GOT3 (cell line): ENCODE measurements around the gene CHADL.
A peak's percentile ranks its signal among the peaks of the same experiment; 100 is the strongest.
"Not testable (repeated sequence)": the region's sequence is repeated elsewhere in the genome, so short reads cannot be mapped to it uniquely, and the experiment has no call there.

Experiments used
- DNase-seq: peaks from one replicate; lab custom pipeline; 2025; ENCODE audit warnings: mixed read lengths; lab: John Stamatoyannopoulos, UW

Gene CHADL, protein sequence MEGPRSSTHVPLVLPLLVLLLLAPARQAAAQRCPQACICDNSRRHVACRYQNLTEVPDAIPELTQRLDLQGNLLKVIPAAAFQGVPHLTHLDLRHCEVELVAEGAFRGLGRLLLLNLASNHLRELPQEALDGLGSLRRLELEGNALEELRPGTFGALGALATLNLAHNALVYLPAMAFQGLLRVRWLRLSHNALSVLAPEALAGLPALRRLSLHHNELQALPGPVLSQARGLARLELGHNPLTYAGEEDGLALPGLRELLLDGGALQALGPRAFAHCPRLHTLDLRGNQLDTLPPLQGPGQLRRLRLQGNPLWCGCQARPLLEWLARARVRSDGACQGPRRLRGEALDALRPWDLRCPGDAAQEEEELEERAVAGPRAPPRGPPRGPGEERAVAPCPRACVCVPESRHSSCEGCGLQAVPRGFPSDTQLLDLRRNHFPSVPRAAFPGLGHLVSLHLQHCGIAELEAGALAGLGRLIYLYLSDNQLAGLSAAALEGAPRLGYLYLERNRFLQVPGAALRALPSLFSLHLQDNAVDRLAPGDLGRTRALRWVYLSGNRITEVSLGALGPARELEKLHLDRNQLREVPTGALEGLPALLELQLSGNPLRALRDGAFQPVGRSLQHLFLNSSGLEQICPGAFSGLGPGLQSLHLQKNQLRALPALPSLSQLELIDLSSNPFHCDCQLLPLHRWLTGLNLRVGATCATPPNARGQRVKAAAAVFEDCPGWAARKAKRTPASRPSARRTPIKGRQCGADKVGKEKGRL

DNA sequence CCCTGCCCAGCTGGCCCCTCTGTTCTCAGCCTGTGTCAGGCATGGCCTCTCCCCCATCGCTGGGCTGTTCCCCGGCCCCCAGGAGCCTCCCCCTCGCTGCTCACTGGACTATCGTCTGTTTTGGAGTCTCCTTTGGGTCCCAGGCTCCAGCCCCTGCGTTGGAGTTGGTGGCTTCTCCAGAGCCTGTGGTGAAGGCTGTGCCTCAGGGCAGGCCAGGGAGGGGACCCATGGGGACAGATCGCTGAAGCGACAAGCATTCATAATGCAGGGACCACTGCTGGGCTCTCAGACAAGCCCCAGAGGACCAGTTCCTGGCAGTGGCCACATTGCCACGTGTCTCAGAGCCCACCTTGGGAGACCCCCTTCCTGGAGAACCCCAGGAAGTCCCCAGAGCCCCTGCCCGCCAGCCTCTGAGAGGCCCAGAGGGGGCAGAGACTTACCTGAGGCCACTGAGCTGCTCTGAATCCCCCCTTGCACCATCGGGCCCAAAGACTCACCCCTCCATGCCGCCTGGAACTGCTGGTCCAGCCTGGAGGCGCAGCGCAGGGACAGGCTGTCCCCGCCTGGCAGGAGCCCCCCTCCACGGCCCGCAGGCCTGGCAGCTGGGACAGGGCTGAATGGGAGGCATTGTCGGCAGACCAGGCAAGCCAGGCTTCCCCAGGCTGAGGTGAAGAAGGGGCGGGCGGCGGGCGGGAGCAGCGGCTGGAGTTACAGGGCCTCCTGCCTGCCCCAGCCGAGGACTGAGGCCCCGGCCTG is at the start of gene CHADL:
Gene CHADL (minus strand): TSS at position 555 of the 756 bp plus-strand sequence. CDS start 50 bp downstream, at position 505.
- DNase-seq, result no peak

DNA sequence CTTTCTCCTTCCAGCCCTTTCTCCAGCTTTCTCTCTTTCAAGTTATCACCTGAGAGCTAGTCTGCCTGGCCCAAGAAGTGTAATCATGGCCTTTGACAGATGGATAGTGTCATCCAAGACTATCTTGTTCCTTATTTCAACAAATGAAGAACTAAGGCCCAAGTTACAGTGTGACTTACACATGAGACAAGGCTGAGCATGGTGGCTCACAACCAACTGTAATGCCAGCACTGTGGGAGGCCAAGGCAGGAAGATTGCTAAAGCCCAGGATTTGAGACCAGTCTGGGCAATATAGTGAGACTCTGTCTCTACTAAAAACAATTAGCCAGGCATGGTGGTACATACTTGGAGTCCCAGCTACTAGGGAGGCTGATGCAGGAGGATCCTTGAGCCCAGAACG is 48.9 kb upstream of the CHADL start:
- no peak for DNase-seq

DNA sequence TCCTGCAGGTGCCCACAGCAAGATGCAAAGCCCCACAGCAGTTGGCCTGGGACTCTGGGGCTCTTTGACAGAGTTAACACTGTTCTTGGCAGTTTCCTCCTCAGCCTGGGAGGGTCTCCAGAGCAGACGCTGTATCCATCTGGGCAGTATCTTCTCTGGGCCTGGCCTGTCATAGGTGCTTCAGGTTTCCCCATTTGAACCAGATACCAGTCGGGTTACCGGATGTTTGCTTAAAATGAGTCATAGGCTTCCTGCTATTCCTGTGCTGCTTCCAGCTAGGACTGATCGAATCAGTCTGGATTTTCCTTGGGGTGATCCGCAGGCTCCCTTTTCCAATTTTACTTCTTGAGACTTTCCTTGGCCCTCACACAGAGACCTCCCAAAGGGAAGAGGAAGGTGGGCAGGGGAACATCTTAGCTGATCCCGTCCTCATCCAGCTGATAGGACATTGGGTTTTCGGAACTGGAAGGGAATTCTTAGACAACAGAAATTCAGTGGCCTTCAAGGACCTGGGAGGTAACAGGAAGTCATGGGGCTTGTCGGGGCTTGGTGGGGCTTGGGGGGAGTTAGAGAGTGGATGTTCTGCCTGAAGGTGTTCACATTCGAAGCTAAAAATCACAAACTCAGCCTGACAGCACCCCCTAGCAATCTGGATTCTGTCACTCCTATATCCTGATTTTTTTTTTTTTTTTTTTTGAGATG is 47.7 kb upstream of the CHADL start:
- DNase-seq, result no peak

DNA sequence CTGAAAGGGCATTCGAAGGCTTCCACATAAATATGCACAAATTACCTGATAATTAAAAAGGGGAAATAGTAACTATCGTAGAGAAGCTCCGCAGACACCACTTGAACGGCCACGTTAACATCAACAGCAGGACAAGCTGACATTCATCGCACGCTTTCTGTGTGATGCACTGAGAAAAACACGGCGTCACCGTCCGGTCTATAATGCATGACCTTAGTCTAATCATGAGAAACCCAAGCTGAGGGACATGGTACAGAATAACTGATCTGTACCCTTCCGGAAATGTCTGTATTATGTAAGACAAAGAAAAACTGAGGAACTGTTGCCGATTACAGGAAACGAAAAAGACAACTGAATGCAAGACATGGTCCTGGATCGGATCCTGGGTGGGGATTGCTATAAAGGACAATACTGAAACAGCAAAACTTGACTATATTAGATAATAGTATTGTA is 45.9 kb upstream of the CHADL start:
- DNase-seq, result no peak

DNA sequence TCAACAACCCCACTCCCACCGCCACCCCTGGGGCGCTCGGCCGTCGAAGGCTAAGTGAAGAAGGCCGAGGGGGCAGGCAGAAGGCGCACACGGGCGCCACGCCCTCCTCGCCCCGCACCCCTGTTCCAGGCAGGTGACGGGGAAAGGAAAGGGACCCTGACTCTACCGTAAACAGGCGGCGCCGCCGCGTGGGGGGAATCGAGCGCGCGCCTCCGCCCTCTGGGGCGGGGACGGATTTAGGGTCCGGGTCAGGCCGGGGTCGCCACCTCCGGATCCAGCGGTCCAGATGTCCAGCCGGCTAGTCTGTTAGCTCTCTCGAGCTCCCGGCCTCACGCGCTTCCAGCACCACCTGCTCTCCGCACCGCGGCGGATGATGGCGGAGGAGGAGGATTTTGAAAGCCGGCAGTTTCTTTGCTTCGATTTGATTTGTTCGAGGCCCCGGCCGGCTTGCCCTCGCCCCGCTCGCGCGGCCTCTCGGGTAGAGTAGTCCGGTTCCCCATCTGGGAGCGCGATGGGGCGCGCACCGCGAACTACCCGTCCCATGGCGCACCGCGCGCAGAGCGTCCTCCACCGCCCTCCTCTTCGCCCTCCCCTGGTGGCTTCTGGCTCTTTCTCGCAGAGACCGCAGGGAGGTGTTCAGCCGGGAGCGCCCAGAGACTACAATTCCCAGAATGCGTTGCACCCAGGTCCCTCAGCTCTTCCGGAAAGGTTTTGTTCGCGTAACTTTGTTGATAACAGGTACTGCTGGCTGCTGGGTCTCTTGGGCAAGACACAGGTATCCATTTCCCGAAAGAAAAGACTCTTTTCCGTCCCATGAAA is 45.3 kb upstream of the CHADL start, which contains the start of gene RANGAP1:
Gene RANGAP1 (minus strand): TSS at position 368 of the 819 bp plus-strand sequence. CDS start 5,143 bp downstream, outside the sequence.
- peak; percentile 95 for DNase-seq

DNA sequence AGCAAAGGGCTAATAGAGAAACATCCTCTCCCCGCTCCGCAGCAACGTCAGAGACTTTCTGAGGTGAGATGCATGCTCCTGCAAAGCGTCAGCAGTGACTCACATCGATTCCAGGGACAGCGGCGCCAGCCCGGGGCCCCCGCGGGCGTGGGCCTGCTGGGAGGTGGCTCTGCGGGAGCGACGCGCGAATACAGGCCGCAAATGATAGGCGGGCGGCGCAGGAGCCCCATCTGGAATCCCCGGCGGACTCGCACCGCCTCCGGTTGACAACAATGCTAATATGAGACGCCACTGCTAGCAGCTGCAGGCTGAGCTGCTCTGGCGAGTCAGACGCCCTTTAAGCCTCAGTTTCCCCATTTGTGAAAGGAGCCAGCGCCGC is 44.7 kb upstream of the CHADL start:
- peak; percentile 40 for DNase-seq

DNA sequence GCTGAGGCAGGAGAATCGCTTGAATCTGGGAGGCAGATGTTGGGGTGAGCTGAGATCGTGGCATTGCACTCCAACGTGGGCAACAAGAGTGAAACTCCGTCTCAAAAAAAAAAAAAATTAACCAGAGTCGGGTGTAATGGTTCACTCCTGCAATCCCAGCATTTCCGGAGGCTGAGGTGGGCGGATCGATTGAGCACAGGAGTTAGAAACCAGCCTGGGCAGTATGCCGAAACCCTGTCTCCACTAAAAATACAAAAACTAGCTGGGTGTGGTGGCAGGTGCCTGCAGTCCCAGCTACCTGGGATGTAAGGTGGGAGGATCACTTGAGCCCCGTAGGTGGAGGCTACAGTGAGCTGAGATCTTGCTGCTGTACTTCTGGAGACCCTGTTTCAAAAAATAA is 43.7 kb upstream of the CHADL start:
- no peak for DNase-seq

DNA sequence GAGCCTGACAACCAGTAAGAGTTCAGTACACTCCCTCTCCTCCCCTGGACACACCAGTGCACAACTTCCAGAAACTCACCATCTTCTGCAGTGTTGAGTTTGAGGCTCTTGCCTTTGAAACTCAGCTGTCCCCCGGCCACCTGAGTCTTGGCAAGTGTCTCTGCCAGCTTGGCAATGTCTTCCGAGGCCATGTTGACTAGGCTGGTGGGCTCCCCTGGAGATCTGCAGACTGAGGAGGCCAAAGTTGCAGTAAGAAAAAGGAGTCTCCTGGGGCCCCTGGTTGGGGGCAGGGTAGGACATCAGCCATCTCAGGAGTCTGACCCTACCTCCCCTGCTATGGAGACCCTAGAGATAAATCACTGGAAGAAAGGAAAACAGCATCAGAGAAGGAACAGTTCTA is 40.1 kb upstream of the CHADL start:
- no peak for DNase-seq

DNA sequence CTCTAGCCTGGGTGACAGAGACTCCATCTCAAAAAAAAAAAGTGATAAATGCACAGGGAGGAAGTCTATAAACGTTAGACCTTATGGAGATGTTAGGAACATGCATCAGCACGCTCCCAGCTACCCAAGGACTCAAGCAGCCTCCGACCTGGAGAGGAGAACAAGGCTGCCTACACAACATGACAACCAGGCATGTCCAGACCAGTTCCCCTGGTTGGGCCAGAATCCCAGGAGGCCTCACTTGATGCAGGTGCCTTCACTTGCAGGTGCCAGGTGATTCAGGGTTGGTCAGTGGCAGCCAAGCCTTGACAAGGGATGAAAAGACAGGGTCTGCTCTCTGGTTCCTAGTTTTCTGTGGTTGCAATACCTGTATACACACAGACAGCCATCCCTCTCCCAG is 39.3 kb upstream of the CHADL start:
- DNase-seq, result no peak

DNA sequence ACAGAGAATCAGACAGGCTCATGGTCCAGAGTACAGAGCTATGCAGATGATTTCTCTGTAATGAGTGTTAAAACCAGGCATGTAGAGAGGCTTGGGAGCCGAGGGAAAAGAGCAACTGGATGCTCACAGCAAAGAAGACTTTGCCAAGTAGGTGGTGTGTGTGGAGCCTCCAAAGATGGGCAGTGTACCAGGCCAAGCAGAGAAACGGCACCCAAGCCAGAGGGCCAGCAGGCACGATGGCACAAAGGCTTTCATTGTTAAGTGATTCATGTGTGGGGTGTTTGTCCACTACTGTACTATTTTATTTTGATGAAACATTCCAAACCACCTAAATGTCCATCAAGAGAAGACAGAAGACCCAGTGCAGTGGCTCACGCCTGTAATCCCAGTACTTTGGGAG is 34.1 kb upstream of the CHADL start:
- DNase-seq, result no peak

DNA sequence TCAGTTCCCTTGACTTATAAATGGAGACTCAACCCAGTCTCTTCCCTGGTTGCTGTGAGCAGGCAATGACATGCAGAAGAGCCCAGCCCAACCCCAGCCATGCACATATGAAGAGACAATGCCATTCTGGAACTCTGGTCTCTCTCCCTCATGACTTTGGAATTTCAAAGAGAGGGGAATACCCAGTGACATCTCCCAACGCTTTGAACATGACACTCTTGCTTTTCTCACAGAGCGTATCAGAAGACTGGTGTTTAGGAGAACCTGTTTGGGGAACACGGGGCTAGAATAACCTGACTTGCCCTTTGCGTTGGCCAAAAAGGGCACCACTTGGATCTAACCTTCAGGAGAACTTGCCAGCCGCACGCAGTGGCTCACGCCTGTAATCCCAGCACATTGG is 32.4 kb upstream of the CHADL start:
- DNase-seq, result no peak

DNA sequence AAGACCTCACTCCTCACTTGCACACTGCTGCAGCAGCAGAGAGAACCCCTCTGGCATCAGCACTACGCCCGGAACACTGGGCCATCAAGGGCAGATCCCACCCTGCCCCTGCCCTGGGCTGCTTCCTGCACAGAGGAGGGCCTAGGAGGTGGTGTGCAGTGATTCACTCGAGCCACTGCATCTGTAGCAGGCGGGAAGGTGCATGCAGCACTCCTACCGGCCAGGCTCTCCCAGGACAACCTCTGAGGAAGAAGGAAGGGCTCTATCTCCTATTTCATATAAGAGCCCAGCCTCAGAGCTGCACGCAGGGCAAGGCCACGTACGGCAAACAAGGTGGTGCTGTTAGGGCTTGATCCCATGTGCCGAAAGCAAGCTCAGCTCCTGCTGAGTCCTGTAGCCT is 31.1 kb upstream of the CHADL start:
- DNase-seq, result no peak

DNA sequence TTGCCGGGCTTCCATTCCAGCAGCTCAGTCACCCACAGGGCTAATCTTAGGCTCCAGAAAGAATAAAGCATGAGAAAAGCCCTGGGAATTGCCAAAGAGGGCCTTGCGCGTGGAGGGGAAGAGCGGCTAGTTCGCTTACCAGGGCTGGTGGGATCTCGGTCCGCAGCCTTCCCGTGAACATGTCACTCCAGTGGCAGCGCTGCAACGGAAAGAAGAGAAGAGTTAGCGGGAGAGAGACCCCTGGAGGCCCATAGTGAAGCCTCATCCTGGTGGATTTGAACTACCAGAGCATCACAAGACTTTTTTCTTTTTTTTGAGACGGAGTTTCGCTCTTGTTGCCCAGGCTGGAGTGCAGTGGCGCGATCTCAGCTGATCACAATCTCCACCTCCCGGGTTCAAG is 27.2 kb upstream of the CHADL start:
- no peak for DNase-seq

DNA sequence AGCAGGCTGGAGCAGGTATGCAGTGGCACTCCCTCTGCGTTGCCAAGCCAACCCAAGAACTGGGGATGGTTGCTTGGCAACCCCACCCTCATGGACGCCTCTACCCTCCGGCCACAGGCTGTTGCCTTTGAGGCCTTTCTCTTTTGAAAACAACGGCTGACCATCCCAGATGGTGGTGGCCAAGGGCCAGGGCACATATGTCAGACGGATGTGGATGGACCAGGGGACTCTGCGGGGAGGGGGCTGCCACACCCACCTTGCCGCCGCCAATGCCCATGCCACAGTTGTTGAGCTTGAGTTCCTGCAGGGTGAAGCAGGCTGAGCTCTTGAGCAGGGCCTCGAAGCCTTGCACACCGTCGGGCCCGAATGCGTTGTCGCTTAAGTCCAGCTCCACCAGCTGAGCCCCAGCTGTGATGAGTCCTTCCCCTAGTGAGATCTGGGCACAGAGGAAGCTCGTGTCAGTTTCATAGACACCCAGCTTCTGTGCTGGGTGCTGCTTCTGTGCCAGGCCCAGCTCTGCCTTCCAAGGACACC is 23.7 kb upstream of the CHADL start:
- no peak for DNase-seq

DNA sequence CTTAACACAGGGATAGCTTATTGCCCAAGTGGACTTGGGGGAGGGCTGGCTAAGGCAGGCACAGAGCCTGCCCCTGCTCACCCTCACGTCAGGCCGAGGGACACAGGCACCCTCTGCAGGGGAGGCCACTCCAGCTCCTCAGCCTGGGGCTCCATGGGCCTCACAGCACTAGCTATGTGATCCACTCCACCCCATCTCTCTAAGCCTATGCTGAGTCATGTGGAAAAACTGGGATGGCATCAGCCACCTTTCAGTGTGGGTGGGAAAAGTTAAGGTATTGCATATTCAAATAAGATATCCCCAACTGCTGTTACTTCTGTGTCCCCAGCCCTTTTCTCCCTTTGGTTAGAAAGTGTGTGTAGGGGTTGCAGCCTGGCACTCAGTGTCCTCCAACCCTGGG is 23.0 kb upstream of the CHADL start:
- DNase-seq, result no peak

DNA sequence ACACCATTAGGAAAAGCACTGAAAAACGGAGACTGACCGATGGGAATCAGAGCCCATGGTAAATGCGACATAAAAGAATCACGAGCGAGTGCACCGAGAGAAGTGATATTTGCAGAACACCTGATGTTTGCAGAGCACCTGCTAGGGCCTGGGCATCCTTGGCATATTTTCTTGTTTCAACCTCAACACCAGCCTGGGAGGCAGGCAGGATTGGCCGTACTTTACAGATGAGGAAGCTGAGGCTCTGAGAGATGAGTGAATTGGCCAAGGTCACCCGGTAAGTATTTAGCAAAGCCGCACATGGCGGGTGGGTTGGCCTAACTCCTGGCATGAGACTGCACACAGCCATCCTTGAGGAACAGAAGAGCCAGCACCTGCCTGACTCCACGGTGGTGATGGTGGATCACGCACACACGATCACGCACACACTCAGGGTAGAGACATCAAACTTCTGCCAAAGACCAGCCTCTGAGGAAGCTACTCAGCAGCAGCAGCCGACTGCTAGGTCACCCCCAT is 21.6 kb upstream of the CHADL start:
- no peak for DNase-seq

DNA sequence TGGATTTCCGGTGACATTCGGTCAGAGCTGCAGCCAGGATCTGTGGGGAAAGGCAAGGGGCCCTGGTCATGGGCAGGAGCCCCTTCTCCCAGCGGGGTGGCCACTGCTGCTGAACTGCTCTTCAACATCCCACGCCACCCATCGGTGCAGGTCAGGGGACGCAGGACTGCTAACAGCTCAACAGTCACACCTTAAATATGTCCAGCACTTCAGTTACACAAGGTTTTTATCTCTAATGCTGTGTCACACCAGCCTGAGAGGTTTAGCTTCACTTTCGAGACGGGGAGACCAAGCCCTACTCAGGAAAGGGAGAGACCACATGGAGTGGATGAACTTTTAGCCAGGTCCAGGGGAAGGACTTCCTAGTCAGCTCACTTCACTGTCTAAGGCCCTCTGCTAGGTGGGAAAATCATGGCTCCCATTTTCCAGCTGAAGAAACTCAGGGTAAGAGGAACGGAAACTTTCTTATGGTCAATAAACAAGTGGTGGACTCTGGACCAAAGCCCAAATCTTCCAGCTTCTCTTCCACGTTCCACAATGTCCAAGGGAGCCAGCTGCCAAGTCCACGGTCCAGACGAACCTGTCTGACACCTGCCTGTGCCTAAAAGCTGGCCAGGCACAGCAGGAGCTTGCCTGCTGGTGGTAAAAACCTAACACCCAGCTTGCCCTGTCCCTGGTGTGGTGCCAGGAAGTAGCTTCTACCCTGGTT is 21.0 kb upstream of the CHADL start:
- no peak for DNase-seq

DNA sequence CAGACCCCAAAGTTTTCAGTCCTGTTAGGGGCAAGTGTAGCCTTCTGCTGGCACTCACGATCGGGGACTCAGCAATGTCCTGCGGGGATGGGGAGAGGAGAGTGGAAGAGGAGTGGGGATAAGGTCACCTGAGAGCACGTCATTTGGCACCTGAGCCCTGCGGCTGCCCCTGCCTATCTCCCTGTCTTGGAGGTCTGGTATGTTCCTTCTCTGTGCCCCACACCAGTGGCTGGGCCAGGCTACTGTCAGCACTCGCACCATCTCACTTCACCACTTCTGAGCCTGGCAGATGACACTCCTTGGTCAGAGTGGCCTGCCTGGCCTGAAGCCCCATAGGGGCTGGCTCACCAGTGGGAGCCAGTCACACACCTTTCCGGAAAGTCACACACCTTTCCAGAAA is 20.1 kb upstream of the CHADL start:
- DNase-seq, result no peak

DNA sequence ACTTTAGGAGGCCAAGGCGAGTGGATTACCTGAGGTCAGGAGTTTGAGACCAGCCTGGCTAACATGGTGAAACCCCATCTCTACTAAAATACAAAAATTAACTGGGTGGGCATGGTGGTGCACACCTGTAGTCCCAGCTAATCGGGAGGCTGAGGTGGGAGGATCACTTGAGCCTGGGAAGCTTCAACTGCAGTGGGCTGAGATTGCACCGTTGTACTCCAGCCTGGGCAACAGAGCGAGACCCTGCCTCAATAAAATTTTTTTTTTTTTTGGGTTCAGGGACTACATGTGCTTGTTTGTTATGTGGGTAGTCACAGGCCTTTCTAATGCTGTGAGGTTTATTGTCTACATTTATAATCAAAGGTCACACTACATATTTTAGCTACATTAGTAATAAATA is 19.0 kb upstream of the CHADL start:
- not testable (repeated sequence) for DNase-seq

DNA sequence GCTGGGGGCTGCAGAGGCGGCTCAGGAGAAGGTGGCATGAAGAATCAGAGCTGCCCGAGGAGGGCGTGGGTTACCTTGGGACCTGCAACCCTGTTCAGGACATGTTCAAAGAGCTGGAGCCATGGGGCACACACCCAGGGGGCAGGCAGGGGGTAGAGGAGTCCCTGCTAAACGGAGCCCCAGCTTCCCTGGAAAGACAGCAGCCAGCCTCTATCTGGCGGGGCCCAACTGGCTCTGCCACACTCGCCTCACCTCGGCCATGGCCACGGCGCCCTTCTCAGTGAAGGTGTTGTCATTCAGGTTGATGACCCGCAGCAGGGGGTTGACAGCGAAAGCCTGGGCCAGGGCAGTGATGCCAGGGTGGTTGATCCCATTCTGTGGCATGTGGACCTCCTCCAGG is 17.0 kb upstream of the CHADL start:
- DNase-seq, result no peak
